ENCODE data around the gene RALBP1.

RALBP1 gene

DNA sequence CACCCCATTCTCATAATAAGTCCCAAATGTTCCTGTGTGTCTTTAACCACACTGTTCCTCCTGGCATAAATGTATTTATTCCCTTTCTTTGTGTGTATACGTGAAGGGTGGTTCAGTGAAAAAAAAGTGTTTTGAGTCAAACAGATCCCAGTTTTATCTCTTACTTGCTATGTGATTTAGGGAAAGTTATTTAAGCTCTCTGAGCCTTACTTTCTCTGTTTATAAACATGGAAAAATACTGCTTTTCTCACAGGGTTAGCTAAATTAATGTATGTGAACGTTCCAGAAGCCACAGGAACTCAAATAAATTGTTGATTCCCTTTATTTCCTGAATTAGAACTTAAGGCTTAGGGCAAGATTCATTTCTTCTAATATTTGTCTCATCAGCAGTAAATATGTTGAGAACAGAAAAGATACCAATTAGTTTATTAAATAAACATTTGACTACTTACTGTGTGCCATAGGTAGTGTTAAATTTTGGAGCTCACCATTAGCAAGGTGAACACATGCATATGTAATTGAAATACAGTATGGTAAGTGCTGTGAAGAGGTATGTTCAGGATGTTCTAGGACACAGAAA is 33.2 kb downstream of the RALBP1 start:
- no peak for DNase-seq (ENCODE audit: low spot score)

DNA sequence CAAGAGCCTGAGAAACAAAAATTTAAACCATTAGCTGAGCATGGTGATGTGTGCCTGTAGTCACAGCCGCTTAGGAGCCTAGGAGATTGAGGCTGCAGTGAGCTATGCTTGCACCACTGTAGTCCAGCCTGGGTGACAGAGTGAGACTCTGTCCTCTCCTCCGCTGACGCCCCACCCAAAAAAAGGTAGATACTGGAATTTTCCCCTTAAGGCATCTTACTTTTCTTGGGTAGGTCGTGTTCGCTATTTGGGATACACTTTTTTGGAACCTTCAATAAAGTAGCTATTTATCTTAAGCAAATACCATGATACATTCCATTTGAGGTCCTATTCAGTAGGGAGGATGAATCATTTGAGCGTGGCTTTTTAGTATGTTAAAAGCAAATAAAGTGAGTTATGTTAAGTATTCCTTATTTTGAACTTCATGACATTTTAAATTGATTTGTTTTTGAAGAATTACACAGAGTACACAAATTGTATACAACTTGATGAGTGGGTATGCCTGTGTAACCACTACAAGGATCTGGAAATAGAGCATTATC is 38.7 kb downstream of the RALBP1 start:
- no peak for DNase-seq (ENCODE audit: low spot score)

DNA sequence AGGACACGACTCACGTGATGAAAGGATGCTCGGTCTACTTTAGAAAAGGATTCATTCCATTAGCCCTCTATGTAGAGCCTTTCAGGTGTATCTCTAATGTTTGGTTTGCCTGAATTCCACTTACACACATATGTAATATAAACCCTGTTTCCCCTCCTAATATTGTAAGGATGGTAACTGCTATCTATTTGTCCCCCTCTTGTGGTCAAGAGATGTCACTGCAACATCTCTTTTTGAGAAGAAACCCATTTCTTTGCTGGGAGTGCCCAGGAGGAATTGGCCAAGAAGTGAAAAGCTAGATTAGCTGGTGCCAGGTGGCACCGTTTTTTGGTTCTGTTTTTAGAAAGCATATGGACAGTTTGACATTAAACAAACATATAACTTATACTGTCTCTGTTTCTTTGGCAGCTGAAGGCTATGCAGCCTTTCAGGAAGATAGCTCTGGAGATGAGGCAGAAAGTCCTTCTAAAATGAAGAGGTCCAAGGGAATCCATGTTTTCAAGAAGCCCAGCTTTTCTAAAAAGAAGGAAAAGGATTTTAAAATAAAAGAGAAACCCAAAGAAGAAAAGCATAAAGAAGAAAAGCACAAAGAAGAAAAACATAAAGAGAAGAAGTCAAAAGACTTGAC is 41.2 kb downstream of the RALBP1 start:
- peak; percentile 39 for DNase-seq (ENCODE audit: low spot score)

GRCh38 chr18:9517869-9518268 is 42.6 kb downstream of the RALBP1 start:
- DNase-seq (ENCODE audit: low spot score), result no peak

DNA sequence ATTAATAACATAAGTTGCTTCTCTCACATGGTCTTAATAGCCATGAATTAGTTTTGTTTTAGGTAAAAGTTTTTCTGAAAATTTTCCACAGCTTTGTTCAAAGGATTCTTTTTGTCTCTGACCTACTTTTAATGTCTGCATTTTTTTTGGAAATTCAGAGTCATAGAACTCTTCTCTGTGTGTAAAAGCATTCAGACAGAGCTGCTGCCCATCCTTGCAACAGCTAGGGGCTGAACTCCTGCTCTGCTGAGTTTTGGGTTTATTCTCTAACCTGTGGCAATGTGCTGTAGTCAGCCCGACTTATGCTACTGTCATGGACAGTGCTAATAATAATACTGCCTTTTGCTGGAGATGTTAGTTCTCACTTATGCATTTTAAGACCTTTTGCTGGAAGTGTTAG is 44.1 kb downstream of the RALBP1 start:
- DNase-seq (ENCODE audit: low spot score), result no peak

GRCh38 chr18:9520666-9521065 is 45.4 kb downstream of the RALBP1 start:
- DNase-seq (ENCODE audit: low spot score), result no peak

DNA sequence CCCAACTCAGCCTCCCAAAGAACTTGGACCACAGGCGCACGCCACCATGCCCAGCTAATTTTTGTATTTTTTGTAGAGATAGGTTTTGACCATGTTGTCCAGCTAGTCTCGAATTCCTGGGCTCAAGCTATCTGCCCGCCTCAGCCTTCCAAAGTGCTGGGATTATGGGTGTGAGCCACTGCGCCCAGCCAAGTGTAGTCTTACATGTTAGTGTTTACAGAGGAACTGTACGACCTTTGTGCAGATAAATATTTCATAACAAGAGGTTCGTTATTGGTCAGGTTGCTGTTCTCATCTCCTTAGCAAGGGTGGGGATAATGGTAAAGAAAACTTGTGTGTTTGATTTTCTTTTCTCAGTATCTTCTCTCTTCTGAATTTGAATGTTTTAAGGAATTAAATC is 46.5 kb downstream of the RALBP1 start:
- no peak for DNase-seq (ENCODE audit: low spot score)

GRCh38 chr18:9522952-9523351 is 47.6 kb downstream of the RALBP1 start:
- DNase-seq (ENCODE audit: low spot score), result no peak

GRCh38 chr18:9526458-9526857 is 51.1 kb downstream of the RALBP1 start:
- DNase-seq (ENCODE audit: low spot score), result no peak

DNA sequence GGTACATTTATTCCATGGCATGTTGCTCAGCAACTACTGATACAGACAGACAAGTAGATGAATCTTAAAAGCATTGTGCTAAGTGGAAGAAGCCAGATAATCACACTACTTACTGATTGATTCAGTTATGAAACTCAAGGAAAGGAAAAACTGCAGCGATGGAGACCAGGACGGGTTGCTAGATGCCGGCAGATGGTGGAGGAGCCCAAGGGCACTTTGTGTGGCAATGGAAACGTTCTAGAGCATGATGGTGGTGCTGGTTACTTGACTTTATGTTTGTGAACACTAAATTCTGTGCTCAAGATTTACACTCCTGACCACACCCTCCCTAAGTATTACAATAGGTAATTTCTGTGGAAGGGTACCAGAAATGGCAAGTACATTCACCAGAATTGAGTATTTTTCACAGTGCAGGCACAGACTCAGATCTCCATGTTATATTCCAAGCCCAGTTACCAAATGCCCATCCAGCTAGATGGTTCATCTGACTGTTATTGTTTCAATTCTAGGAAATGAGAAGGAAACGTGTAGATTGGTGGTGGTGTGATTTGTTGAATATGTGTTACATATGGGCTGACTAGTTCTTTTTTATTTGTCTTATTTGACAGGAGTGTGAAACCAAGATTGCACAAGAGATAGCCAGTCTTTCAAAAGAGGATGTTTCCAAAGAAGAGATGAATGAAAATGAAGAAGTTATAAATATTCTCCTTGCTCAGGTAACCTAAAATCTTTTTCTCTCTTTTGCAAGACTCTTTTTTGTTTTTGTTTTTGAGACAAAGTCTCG is 55.1 kb downstream of the RALBP1 start:
- DNase-seq (ENCODE audit: low spot score), result no peak

GRCh38 chr18:9531791-9532410 is 56.6 kb downstream of the RALBP1 start:
- DNase-seq (ENCODE audit: low spot score), result no peak

DNA sequence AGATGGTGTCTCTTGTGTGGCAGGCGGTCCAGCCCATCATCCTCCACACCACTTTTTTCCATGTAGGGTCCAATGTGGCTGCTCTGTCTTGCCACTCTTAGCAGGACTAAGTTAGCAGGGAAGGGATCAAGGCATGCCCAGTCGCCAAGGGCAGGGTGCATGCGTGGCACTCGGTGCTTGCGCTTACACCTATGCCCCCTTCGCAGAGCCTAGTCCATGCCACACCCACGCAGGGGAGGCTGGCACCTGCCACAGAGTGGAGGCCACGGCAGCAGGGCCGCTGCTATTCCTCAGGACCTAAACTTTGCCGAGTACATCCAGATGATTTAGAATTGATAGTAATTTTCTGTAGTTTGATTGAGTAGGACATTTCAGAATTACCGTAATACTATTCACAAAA is 59.5 kb downstream of the RALBP1 start:
- no peak for DNase-seq (ENCODE audit: low spot score)

GRCh38 chr18:9535430-9535991 is 60.2 kb downstream of the RALBP1 start:
- no peak for DNase-seq (ENCODE audit: low spot score)

GRCh38 chr18:9536354-9537152 is 61.2 kb downstream of the RALBP1 start:
- no peak for DNase-seq (ENCODE audit: low spot score)

DNA sequence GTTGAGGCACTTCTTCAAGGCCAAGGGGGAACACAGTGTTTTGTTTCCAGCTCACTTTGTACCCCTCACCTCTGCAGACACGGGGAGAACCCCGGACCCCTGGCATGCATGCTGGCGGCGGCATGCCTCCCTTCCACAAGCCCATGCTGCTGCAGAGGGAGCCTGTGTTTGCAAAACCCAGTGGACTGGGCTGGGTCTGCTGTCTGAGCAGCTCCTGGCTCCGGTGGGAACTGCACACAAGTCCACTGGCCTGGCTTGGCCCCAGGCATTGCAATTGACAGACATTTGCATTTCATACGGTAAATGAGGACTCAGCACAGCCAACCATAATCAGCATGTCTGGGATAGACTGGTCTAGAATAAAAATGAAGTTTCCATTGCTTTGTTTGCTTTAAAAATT is 62.4 kb downstream of the RALBP1 start:
- DNase-seq (ENCODE audit: low spot score), result no peak

- DNase-seq (ENCODE audit: low spot score), result no peak
Observed at GRCh38 chr18:9539283-9539682, 64.0 kb downstream of the RALBP1 start.

DNA sequence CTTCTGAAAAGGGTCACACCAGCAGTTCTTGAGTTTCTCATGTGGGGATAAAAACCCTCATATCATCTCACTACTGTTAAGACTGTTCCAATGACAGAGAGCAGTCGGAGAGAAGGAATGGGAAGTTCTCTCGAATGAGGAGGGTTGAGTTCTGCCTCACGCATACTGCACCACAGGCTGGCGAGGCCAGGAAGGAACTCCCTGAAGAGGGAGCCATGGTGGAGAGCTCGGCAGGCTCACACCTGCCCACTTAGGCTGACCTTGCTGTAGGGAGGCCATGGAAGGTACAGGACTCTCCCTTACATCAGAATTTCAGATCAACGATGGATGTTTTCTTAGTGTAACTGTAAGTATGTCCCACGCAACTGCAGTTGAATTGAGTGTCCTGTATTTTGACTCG is 64.6 kb downstream of the RALBP1 start:
- DNase-seq (ENCODE audit: low spot score), result no peak

DNA sequence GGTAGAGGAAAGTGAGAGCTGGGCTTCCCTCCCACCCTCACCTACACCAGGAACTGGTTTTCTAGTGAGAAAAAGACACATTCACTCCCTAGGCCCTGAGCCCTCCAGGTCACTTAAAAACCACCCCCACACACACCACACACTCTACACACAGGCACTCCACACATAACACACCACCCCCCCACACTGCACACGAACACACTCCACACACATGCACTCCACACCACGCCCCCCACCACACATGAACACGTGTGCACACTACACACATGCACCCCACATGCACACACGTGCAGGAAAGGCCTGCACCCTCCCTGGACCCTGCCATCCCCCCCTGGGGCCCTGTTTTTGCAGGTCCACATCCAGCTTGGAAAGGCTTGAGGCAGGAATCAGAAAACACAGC is 67.6 kb downstream of the RALBP1 start:
- DNase-seq (ENCODE audit: low spot score), result no peak

GRCh38 chr18:9545029-9545428 is 69.7 kb downstream of the RALBP1 start:
- DNase-seq (ENCODE audit: low spot score), result no peak

DNA sequence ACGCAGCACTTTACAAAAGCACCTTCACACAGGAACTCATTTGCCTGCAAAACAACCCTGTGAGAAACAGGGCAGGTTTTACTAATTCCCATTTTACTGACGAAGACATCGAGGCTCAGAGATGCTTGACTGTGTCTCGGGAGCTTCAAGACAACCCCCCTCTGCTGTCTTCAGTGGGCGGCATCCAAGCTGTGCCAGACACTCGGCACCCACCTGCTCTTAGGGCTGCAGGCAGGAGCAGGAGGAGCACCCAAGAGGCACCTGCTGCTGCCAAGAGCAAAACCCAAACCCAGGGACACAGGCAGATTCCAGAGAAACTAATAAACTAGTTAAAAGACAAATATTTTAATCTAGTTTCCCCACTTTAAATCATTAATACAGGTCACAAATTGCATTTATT is 71.2 kb downstream of the RALBP1 start:
- no peak for DNase-seq (ENCODE audit: low spot score)

- DNase-seq (ENCODE audit: low spot score), result no peak
Observed at GRCh38 chr18:9547782-9548181, 72.5 kb downstream of the RALBP1 start.

DNA sequence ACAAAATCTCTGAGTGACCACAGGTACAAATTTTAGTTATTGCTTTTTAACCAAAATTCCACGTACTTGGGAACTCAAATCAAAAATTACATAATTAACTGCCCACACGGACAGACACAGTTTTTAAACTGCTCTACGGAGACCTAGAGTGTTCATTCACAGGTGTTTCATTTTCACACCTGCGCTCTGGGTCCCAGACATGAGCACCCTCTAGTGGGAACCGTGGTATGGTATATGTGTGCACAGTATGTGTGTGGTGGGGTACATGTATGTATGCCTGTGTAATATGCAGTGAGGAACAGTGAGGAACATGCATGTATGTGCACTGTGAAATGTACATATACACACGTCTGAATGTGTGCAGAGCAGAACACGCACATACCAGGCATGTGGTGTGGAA is 74.1 kb downstream of the RALBP1 start:
- no peak for DNase-seq (ENCODE audit: low spot score)
